Lung microvascular endothelial cell (primary cell): ENCODE data around the gene CCDC102B. TPM values are rescaled to one million over a fixed set of nuclear protein-coding genes. Genes with fewer than 3 reads are reported as not detected.
"Not testable (repeated sequence)": the region's sequence is repeated elsewhere in the genome, so short reads cannot be mapped to it uniquely, and the experiment has no call there.

Experiments
- DNase-seq, 2 donors: peaks; one replicate each; pipeline versions ENCODE4 v3.0.0 to v3.0.0-alpha.2; 2010; ENCODE audit warnings: low read depth in 2 of 2
- total RNA-seq: library from RNA; depleted of rRNA; stranded (reverse); fragments of >200 nt; gene quantifications from 2 replicates; pipeline ENCODE4 v1.2.1, GENCODE V29; 2014

The CCDC102B gene
- total RNA-seq, 1 donor from 2014 or later: 13.1 TPM

DNA sequence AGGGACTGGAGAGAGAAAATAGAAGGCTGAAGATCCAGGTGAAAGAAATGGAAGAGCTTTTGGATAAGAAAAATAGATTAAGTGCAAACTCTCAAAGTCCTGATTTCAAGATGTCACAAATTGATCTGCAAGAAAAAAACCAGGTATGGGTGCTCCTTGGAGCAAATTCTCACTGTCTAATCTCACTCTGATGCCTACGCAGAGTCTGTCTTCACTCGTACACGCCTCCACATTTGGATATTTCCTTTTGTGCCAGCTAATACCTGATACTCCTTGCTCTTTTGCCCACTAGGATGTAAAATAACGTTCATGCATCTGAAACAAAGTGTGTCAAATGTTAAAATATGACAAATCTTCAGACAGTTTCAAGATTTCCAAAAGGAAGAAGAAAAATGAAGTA lies 99.4 kb downstream of the CCDC102B start:
- DNase-seq: no peak

GRCh38 chr18:68909579-68909978 lies 111.7 kb downstream of the CCDC102B start:
- DNase-seq: no peak

DNA sequence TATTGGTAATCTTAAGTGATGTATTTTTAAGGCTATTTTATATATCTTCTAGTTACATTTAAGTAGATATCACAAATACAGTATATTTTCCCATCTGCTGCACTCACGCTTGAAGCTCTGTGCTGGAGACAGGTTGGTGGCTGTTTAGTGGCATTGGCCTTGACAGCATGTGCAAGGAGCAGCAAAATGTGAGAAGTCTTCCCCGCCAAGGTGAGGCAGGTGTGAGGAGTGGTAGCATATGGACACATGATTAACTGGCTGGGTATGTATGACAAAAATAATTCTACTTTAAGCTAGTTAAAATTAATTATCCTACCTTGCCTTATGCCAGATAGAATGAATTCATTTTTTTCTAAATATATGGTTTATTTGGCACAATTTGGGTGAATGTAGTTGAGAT lies 117.2 kb downstream of the CCDC102B start:
- DNase-seq: no peak

- peak in 1 of 2 donors; percentile 1 for DNase-seq
Observed at GRCh38 chr18:68916734-68917133, 118.9 kb downstream of the CCDC102B start.

DNA sequence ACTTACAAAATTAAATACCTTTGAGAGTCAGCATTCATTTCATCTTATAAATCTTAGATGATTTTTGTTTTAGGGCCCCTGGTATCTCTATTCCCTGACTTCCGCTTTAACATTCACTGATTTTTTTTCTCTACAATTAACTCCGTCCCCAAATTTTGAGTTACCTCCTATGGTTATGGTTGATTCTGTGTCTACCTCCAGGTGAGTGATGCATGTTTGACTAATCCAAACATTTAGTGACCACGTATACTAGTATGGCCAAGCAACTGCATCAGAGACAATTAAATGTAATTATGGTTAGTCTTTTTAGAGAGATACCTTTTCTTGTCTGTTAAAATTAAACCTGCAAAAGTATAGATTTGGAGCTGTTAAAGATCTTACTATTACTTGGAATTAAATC lies 120.3 kb downstream of the CCDC102B start:
- DNase-seq: no peak

GRCh38 chr18:68919900-68920299 lies 122.0 kb downstream of the CCDC102B start:
- DNase-seq: no peak

GRCh38 chr18:68922392-68922791 lies 124.5 kb downstream of the CCDC102B start:
- no peak for DNase-seq

GRCh38 chr18:68925268-68925667 lies 127.4 kb downstream of the CCDC102B start:
- DNase-seq: no peak

DNA sequence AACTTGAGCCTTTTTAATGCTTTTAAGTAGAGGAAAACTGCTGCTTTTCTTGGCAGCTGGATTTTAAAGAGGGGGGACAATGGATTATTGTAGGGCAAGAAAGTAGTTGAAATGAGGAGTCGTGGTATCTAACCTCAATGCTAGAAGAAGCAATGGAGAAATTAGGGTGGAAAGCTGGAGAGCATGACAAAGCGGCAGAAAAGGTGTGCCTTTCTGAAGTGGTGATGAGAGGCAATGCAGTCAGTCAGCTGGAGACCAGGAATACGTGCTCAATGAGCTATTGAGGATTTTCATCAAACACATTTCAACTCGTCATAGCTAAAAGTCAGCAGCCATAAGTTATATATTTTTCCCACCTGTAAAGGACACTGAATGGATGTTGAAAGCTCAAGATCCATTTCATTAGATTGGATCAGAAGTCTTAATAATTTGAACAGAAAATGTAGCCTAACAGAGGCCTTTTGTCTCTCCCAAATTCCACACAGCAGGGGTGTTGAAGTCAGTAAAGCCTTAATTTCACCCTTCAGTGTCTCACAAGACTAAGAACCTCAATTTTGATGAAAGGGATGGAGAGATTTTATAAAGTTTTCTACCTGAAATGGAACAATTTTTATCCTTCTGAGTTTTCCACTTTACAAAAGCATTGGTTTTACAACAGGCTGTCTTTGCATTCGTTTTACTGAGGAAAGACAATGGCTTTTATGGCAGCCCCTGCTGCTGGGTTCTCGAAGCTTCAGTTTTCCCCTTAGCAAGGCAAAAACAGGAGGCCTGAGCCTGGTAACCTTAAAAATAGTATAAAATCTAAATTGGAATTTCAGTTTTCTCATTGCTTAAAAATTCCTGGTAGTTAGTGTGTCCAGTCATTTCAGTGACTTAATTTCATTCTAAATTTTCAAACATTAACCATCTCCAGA lies 131.1 kb downstream of the CCDC102B start:
- no peak for DNase-seq

- no peak for DNase-seq
Observed at GRCh38 chr18:68935686-68936085, 137.8 kb downstream of the CCDC102B start.

DNA sequence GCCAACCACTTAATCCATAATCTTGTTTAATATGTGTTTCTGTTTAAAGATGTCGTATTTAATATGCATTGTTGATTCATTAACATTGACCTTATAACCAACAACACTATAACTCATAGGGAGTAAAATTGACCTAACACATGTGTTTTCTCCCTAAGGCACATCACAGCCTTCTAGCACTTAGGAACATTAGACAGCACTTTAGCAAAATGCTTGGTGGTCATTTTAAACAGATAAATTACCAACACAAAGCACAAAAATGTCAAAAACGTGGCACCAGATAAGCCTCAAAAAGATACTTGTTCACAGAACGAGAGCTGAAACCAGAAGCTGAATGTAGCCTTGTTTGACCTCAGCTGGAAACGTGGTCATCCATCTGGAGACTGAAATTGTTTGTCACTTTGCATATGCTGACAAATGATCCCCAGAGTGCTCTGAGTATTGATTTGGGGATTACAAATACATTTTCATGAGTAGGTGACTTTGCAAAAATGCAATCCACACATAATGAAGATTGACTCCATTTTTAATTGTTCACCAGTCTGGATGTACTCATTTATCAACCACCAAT lies 139.2 kb downstream of the CCDC102B start:
- DNase-seq: no peak

DNA sequence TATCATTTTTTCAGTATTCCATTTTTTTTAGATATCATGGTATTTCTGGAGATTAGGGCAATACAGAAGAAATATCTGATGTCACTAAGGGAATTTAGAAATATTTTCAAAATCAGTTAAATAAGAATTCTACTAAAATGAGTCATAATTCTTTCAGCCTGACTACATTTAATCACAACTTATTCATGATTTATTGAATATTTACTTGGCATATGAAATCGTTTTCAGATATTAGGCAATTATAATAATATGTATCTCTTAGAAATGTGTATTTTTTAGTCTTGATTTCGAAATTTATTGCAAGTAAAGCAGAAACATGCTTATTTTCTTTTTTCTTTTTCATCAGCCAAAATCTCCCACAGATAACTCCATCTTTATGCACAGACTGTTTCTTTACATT lies 142.2 kb downstream of the CCDC102B start:
- no peak for DNase-seq

GRCh38 chr18:68940754-68941153 lies 142.9 kb downstream of the CCDC102B start:
- DNase-seq: no peak

DNA sequence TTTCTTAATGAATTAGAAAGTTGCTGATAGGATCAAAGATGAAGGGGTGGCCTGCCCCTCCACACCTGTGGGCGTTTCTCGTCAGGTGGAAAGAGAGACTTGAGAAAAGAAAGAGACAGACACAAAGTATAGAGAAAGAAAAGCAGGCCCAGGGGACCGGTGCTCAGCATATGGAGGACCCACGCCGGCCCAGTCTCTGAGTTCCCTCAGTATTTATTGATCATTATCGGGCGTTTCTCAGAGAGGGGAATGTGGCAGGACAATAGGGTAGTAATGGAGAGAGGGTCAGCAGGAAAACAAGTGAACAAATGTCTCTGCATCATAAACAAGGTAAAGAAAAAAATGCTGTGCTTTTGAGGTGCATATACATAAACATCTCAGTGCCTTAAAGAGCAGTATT lies 144.3 kb downstream of the CCDC102B start:
- DNase-seq: no peak

DNA sequence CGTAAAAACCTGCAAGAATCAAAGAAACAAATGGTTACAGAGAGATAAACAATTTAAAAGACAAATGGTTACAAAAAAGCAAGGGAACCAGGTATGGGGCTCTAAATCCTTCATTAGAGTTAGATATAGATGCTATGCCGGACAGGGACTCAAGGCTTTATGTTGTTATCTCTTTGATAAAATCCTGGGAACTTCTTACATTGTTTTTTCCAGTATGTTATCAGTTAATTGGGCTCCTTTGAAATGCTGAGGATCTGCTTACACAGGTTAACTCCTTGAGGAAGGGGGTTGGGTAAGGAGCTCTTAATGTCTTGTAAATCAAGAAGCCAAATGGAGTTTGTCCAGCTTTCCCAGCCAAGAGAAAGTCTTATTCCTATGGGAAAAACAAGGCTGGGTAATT lies 146.0 kb downstream of the CCDC102B start:
- DNase-seq: not testable (repeated sequence)

GRCh38 chr18:68944330-68944729 lies 146.4 kb downstream of the CCDC102B start:
- no peak for DNase-seq

- no peak for DNase-seq
Observed at GRCh38 chr18:68944826-68945225, 146.9 kb downstream of the CCDC102B start.

GRCh38 chr18:68948622-68949021 lies 150.7 kb downstream of the CCDC102B start:
- DNase-seq: no peak

- no peak for DNase-seq
Observed at GRCh38 chr18:68954738-68955137, 156.9 kb downstream of the CCDC102B start.

- DNase-seq: no peak
Observed at GRCh38 chr18:68956650-68957049, 158.8 kb downstream of the CCDC102B start.

GRCh38 chr18:68960355-68960754 lies 162.5 kb downstream of the CCDC102B start:
- DNase-seq: no peak

DNA sequence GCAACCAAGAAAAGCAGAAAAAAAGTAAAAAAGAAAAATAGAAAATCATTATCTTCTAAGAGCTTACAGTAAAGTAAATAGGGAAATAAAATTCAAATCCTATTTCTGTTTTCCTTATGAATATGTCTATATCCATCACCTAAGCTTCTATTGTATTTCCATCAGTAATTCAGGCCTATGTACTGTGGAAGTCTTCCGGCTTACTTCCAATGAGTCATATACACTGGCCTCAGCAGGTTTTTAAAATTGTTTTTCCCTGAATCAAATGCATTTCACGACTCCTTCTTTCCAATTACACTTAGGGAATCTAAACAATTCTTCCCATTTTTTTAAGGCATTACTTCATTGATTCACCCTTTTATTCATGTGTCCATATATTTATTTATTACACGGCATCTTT lies 164.7 kb downstream of the CCDC102B start:
- no peak for DNase-seq

- DNase-seq: no peak
Observed at GRCh38 chr18:68965817-68966216, 167.9 kb downstream of the CCDC102B start.
